ENCODE results near the gene SLC25A45. TPM values are rescaled to one million over a fixed set of nuclear protein-coding genes. Genes with fewer than 3 reads are reported as not detected.

SLC25A45 gene
- total and polyA plus RNA-seq, 8 donors, result 16.2 to 58.2 (median 34.7) TPM

GRCh38 chr11:65363770-65364169 is 18.7 kb downstream of the SLC25A45 start:
- Histone ChIP-seq H3K27me3 (no peaks in the 10 kb centered on the region), H3K36me3 (no peaks in the 10 kb centered on the region), H3K9me3 (no peaks in the 10 kb centered on the region), H3K27ac (no peak overlapping the region), H3K4me1 (peaks cover 9 to 14% (median 14%) of the 10 kb centered on the region in 3 donors), H3K4me3 (no peak overlapping the region)
- WGBS, 2 donors, result 52 to 59% methylated on average over 3 of the region's 3 CpGs
- DNase-seq (no peak), FAIRE-seq (no peak), ATAC-seq (no peak)
- no peak for TF ChIP-seq CTCF (IDR thresholded peaks at IDR 0.05)
- intact Hi-C loops (cut with DNase I), result loop anchor here in 1 of 3 donors (10.0 kb wide), 1 partner anchor 151 kb away; no protein-coding TSS in a partner anchor

- TF ChIP-seq CTCF (IDR thresholded peaks at IDR 0.05), result no peak
- H3K36me3 ChIP-seq, result no peaks in the 10 kb centered on the region
- peaks cover 9 to 14% (median 14%) of the 10 kb centered on the region in 3 donors for H3K4me1 ChIP-seq
- H3K27me3 ChIP-seq, result no peaks in the 10 kb centered on the region
- FAIRE-seq (no peak), DNase-seq (peak in 1 of 6 donors; percentile 4), ATAC-seq (no peak)
- no peak overlapping the region for H3K4me3 ChIP-seq
- WGBS, 2 donors, result 86 to 91% methylated on average over 6 of the region's 6 CpGs
- H3K27ac ChIP-seq, result no peak overlapping the region
- H3K9me3 ChIP-seq, result no peaks in the 10 kb centered on the region
- intact Hi-C loops (cut with DNase I), result loop anchor here in 1 of 3 donors (10.0 kb wide), 1 partner anchor 152 kb away; no protein-coding TSS in a partner anchor
Observed at GRCh38 chr11:65362966-65363365, 19.5 kb downstream of the SLC25A45 start.

DNA sequence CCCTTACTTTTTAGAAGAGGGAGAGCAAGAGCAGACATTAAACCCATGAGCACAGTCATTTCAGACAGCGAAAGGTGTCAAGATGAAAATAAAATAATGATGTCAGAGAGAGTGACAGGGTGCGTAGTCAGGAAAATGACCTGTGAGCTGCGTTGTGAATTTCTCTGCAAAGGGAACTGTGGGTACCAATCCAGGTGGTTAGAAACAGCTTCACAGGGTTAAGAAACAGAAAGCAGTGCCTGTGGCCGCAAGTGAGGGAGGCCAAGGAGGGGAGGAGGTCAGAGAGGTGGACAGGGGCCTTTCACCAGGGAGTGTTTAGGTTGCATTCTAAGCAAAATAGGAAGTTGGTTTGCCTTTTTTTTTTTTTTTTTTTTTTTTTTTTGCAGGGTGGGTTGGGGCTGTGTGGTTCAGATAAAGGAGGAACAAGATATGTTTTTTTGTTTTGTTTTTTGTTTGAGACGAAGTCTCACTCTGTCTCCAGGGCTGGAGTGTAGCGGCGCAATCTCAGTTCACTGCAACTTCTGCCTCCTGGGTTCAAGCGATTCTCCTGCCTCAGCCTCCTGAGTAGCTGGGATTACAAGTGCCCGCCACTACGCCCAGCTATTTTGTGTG is 20.0 kb downstream of the SLC25A45 start:
- H3K4me1 ChIP-seq, result peaks cover 9 to 11% (median 11%) of the 10 kb centered on the region in 3 donors
- DNase-seq (no peak), FAIRE-seq (no peak), ATAC-seq (no peak)
- H3K36me3 ChIP-seq, result no peaks in the 10 kb centered on the region
- 84 to 85% methylated on average over 10 of the region's 10 CpGs for WGBS, 2 donors
- intact Hi-C loops (cut with DNase I), result loop anchor here in 1 of 3 donors (10.0 kb wide), 1 partner anchor 152 kb away; no protein-coding TSS in a partner anchor
- no peaks in the 10 kb centered on the region for H3K27me3 ChIP-seq
- no peak overlapping the region for H3K27ac ChIP-seq
- H3K9me3 ChIP-seq, result no peaks in the 10 kb centered on the region
- H3K4me3 ChIP-seq, result no peak overlapping the region
- TF ChIP-seq CTCF (IDR thresholded peaks at IDR 0.05), result no peak

DNA sequence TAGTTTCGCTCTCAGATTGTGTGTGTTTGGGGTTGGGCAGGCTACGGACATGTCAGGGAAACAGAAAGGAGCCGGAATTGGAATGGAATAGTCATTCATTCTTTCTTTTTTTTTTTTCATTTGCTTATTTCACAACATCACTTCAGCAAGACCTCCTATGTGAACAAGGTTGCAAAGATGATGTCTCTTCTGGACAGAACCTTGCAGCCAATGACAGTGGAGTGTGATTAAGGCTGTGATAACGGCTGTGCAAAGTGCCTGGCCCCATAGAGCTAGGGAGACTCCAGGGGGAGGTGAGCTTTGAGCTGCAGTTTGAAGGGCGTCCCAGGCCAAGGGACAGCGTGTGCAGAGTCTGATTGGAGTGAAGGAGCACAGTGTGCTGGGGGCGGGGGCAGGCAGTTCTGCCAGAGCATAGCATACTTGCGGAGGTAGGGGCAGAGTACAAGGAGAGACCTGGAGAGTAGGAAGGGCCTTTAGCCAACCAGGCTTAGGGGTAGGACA is 24.5 kb downstream of the SLC25A45 start:
- WGBS, 2 donors, result 83 to 85% methylated on average over 8 of the region's 8 CpGs
- intact Hi-C loops (cut with DNase I), result loop anchor here in 1 of 3 donors (5.0 to 10.0 kb wide), 2 partner anchors 107 to 159 kb away; no protein-coding TSS in a partner anchor
- FAIRE-seq, result no peak
- Histone ChIP-seq H3K36me3 (no peaks in the 10 kb centered on the region), H3K27ac (no peak overlapping the region), H3K9me3 (no peaks in the 10 kb centered on the region), H3K4me1 (peaks cover 0 to 8% (median 5%) of the 10 kb centered on the region in 3 donors), H3K27me3 (no peaks in the 10 kb centered on the region), H3K4me3 (no peak overlapping the region)
- DNase-seq, result no peak
- no peak for TF ChIP-seq CTCF (IDR thresholded peaks at IDR 0.05)
- no peak for ATAC-seq
